WI38 (cell line): ENCODE measurements around the gene AIFM3.

Experiments
- H3K4me3 ChIP-seq: 2 replicates; pipeline ENCODE4 v1.5.1; 2011; ENCODE audit warnings: low read depth, mild to moderate bottlenecking, control low read depth, low read length
- CTCF ChIP-seq: IDR thresholded peaks from 2 replicates; pipeline ENCODE4 v1.5.1; 2012; ENCODE audit warnings: low read depth, mild to moderate bottlenecking, control low read depth, low read length

Gene AIFM3

GRCh38 chr22:20979940-20980453, 12.9 kb downstream of the AIFM3 start:
- no peak overlapping the region for H3K4me3 ChIP-seq
- TF ChIP-seq CTCF: no peak

DNA sequence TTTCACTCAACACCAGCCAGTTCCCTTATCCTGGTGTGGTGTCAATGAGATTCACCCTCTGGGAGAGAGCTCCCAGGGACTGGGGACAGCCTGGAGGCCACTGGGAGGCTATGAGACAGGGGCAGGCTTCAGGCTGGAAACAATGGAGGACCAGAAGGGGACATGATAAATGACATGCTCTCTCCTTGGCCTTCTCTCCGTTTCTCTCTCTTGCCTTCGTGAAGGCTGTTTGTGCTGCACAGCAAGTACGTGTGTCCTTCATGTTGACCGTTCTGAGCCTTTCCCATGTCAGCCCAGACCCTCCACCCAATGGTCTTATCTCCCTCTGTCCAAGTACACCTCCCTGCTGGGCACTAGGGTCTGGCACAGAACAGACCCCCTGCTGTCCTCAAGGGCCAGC, 13.5 kb downstream of the AIFM3 start:
- no peak for TF ChIP-seq CTCF
- H3K4me3 ChIP-seq: no peak overlapping the region

GRCh38 chr22:20980938-20981722, 14.1 kb downstream of the AIFM3 start:
- TF ChIP-seq CTCF: no peak
- peak overlapping the region; percentile 86 for H3K4me3 ChIP-seq

DNA sequence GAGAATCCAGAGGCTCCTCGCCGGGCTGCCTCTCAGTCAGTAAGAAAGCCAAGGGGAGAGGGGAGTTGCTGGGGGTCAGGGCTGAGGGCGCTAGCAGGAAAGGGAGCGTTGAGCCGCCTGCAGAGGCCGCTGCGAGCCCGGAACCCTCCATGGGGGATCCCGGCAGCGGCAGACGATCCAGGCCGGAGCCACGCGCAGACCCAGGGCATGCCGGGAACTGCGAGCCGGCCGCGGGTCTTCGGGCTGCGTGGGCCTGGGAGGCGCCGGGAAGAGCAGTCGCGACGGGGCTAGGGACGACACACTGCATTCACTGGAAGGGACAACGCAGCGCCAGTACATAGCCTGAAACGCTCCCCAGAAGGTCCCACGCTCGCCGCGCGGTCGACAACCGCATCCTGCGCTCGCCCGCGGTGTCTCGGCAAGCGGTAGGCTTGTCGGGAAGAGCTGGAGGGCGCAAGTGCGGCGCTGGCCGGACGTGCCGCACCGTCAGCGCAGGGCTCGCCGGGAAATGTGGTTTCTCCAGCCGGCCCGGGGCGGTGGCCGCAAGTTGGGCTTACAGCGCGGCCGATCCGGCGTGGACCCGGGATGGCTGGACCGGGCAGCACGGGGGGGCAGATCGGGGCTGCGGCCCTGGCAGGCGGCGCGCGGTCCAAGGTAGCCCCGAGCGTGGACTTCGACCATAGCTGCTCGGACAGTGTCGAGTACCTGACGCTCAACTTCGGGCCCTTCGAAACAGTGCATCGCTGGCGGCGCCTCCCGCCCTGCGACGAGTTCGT, 14.9 kb downstream of the AIFM3 start, which contains the start of gene LZTR1:
Gene LZTR1 (plus strand): TSS at position 511 of the 776 bp plus-strand sequence. CDS start 75 bp downstream, at position 586.
- TF ChIP-seq CTCF: peak; percentile 68

DNA sequence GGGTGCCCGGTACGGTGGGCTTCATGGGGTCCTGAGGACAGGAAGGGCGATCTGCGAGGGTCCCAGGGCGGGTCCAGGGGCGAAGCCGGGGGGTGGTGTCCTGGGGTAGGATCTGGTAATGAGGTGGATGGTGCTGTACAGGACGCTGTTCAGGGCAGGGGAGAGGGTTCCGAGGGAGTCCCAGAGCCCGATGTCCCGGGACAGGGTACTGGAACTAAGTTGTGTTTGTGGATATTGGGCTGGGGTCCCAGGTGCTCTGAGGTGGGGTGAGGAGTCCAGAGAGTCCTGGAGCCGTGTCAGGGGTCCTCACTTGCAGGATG, 15.5 kb downstream of the AIFM3 start:
- peak overlapping the region; percentile 86 for H3K4me3 ChIP-seq
- no peak for TF ChIP-seq CTCF

More for the DNA sequence above, 14.9 kb downstream of the AIFM3 start, which contains the start of gene LZTR1:
- peak within 1 kb of the TSS; percentile 86 for H3K4me3 ChIP-seq

- TF ChIP-seq CTCF: no peak
- peak overlapping the region; percentile 86 for H3K4me3 ChIP-seq
These were observed 16.2 kb downstream of the AIFM3 start for GRCh38 chr22:20983081-20983771.
